ENCODE results near the gene ACSS3. TPM values are rescaled to one million over a fixed set of nuclear protein-coding genes. Genes with fewer than 3 reads are reported as not detected.

The ACSS3 gene
- total RNA-seq, 1 donor from 2014 or later = 23.4 TPM

- DNase-seq (ENCODE audit: low spot score) = no peak
Observed at GRCh38 chr12:81295251-81295650, 217.4 kb downstream of the ACSS3 start.

- no peak for DNase-seq (ENCODE audit: low spot score)
Observed at GRCh38 chr12:81296556-81297305, 218.9 kb downstream of the ACSS3 start.

GRCh38 chr12:81297601-81298000, 219.7 kb downstream of the ACSS3 start:
- no peak for DNase-seq (ENCODE audit: low spot score)

GRCh38 chr12:81300454-81300853, 222.6 kb downstream of the ACSS3 start:
- no peak for DNase-seq (ENCODE audit: low spot score)

- DNase-seq (ENCODE audit: low spot score) = no peak
Observed at GRCh38 chr12:81303935-81304334, 226.1 kb downstream of the ACSS3 start.

Other genes with a start within 250 kb of the ACSS3 start
- 7.2 TPM for gene LIN7A, start 140.1 kb upstream of the ACSS3 start, total RNA-seq

Measured in ureter (tissue), 1 donor.